ENCODE measurements around the gene SLK.

SLK gene

DNA sequence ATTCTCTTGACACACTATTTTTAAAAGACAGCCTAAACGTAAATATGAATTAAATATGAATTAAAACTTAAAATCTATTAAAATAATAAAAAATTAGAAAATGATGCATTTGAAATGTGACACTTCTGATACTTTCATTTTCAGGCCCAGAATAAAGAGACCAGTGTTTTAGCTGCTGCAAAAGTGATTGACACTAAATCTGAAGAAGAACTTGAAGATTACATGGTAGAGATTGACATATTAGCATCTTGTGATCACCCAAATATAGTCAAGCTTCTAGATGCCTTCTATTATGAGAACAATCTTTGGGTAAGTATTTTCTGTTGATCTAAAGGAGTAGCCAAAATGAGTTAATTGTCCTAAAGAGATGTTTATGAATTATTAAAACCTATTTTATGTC is 23.6 kb downstream of the SLK start:
- TF ChIP-seq, protein P1, sequence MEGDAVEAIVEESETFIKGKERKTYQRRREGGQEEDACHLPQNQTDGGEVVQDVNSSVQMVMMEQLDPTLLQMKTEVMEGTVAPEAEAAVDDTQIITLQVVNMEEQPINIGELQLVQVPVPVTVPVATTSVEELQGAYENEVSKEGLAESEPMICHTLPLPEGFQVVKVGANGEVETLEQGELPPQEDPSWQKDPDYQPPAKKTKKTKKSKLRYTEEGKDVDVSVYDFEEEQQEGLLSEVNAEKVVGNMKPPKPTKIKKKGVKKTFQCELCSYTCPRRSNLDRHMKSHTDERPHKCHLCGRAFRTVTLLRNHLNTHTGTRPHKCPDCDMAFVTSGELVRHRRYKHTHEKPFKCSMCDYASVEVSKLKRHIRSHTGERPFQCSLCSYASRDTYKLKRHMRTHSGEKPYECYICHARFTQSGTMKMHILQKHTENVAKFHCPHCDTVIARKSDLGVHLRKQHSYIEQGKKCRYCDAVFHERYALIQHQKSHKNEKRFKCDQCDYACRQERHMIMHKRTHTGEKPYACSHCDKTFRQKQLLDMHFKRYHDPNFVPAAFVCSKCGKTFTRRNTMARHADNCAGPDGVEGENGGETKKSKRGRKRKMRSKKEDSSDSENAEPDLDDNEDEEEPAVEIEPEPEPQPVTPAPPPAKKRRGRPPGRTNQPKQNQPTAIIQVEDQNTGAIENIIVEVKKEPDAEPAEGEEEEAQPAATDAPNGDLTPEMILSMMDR (IDR thresholded peaks at IDR 0.05; ENCODE audit: low read depth, low read length), result no peak
- no peak for DNase-seq (ENCODE audit: low read depth, low spot score)
- in situ Hi-C loops (cut with HindIII; ENCODE audit: low sequenced_read_pairs), result no loop called here
- no peak overlapping the region for H3K4me3 ChIP-seq (ENCODE audit: low read depth, low read length)

DNA sequence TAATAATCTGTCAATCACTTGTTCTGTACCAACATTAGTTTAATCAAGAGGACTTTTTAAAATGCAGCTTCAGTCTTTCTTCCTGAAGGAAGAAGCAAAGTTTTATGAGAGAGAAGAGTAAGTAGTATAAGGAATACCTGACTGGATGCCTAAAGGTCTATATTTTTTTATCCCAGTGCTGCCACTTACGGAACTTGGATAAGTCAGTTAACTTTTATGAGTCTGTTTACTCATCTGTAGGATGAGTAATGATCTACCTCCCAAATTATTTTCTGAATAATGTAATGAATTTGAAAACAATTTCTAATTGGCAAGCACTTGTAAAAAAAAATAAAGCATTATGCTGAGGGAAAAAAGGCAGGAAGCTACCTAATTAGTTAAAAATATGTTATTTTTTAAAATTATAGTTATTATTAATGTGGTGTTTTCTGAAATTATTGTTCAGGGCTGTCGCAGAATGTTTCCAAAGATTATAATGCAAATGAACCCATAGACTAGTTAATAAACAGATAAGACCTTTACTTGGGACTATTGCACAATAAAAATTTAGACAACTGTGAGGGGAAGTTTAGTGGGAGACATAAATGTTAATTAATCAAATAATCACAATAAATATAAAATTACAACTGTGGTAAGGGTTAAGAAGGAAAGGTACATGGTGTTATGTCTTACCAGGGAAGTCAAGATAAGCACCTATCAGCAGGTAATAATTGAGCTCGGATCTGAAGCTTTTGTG is 24.6 kb downstream of the SLK start:
- no peak for DNase-seq (ENCODE audit: low read depth, low spot score)
- in situ Hi-C loops (cut with HindIII; ENCODE audit: low sequenced_read_pairs), result no loop called here
- no peak overlapping the region for H3K4me3 ChIP-seq (ENCODE audit: low read depth, low read length)
- TF ChIP-seq, protein P1 (IDR thresholded peaks at IDR 0.05; ENCODE audit: low read depth, low read length), result no peak

DNA sequence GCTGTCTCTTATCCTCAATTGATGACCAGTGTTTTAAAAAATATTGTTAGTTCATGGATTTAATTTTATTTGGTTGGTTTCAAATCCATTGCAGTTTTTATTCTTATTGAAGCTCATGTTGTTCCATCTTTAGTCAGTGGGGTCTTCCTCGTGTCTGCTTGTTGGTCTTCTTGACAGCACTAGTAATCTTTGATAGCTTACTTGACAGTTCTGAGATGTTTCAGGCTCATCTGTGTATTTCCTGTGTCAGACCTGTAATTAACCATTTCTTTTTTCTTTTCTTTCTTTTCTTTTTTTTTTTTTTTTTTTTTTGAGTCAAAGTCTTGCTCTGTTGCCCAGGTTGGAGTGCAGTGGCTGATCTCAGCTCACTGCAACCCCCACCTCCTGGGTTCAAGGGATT is 28.2 kb downstream of the SLK start:
- in situ Hi-C loops (cut with HindIII; ENCODE audit: low sequenced_read_pairs), result no loop called here
- TF ChIP-seq, protein P1 (IDR thresholded peaks at IDR 0.05; ENCODE audit: low read depth, low read length), result no peak
- no peak overlapping the region for H3K4me3 ChIP-seq (ENCODE audit: low read depth, low read length)
- no peak for DNase-seq (ENCODE audit: low read depth, low spot score)

DNA sequence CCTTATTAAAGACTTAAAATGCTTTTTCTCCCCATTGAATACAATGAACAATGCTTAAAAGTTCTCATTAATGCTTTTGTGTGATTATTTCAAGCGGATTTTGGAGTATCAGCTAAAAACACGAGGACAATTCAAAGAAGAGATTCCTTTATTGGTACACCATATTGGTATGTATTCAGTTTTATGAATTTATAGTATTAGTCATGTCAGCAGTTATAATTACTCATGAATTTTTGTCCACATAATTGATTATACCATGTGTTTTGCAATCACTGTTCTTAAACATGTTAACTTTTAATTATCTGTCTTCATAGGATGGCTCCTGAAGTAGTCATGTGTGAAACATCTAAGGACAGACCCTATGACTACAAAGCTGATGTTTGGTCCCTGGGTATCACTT is 31.9 kb downstream of the SLK start:
- in situ Hi-C loops (cut with HindIII; ENCODE audit: low sequenced_read_pairs), result no loop called here
- H3K4me3 ChIP-seq (ENCODE audit: low read depth, low read length), result no peak overlapping the region
- TF ChIP-seq, protein P1 (IDR thresholded peaks at IDR 0.05; ENCODE audit: low read depth, low read length), result no peak
- DNase-seq (ENCODE audit: low read depth, low spot score), result no peak

DNA sequence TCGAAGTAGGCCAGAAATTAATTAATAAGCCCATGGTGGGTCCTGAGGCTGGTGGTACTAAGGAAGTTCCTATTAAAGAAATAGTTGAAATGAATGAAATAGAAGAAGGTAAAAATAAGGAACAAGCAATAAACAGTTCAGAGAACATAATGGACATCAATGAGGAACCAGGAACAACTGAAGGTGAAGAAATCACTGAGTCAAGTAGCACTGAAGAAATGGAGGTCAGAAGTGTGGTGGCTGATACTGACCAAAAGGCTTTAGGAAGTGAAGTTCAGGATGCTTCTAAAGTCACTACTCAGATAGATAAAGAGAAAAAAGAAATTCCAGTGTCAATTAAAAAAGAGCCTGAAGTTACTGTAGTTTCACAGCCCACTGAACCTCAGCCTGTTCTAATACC is 36.0 kb downstream of the SLK start:
- TF ChIP-seq, protein P1 (IDR thresholded peaks at IDR 0.05; ENCODE audit: low read depth, low read length), result no peak
- in situ Hi-C loops (cut with HindIII; ENCODE audit: low sequenced_read_pairs), result no loop called here
- H3K4me3 ChIP-seq (ENCODE audit: low read depth, low read length), result no peak overlapping the region
- no peak for DNase-seq (ENCODE audit: low read depth, low spot score)

DNA sequence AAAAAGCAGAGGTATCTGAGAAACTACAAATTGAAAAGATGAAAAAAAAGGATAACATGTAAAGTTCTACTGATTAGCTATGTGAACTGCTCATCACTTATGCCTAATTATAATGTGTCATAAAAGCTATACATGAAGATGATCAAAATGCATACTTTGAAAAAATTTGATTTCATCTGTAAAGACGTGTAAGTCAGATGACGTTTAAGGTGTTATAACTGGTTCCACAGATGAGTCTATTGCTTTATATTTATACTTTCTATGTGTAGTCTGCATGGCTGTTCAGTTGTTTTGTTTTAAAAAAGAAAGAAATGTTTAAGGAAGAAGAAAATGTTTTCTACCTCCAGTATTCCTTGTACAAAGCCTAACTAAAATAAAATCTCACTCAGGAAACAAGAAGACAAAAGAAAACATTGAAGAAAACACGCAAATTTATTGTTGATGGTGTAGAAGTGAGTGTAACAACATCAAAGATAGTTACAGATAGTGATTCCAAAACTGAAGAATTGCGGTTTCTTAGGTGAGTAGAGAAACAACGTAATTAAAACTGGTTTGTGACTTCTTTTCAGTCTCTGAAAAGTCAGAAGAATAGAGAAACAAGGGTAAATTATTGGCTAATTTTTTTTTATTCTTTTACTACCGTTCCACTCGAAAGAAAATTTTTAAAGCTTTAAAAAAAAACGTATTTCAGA is 38.4 kb downstream of the SLK start:
- TF ChIP-seq, protein P1 (IDR thresholded peaks at IDR 0.05; ENCODE audit: low read depth, low read length), result no peak
- in situ Hi-C loops (cut with HindIII; ENCODE audit: low sequenced_read_pairs), result no loop called here
- no peak for DNase-seq (ENCODE audit: low read depth, low spot score)
- H3K4me3 ChIP-seq (ENCODE audit: low read depth, low read length), result no peak overlapping the region

Data from astrocyte of the spinal cord (primary cell).